HuH-7 (cell line): ENCODE results near the gene EMSY.
"Not testable (repeated sequence)": the region's sequence is repeated elsewhere in the genome, so short reads cannot be mapped to it uniquely, and the experiment has no call there.

Experiments
- DNase-seq: peaks from one replicate; pipeline ENCODE4 v3.0.0; 2011; ENCODE audit warnings: low spot score

The EMSY gene

DNA sequence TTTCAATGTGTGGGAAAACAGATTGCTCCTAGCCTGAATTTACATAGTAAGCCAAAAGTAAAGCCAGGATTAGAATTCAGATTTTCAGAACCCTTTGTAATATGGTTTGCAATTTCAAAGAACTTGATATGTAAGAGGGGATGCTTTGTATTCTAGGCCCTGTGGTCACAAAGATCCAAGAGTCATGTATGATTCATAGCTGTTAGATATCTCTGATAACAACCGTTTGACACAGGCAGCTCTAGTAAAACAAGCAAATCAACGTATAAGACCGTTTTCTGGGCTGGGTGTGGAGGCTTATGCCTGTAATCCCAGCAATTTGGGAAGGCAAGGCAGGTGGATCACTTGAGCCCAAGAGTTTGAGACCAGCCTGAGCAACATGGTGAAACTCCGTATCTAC, 79.6 kb downstream of the EMSY start:
- no peak for DNase-seq

DNA sequence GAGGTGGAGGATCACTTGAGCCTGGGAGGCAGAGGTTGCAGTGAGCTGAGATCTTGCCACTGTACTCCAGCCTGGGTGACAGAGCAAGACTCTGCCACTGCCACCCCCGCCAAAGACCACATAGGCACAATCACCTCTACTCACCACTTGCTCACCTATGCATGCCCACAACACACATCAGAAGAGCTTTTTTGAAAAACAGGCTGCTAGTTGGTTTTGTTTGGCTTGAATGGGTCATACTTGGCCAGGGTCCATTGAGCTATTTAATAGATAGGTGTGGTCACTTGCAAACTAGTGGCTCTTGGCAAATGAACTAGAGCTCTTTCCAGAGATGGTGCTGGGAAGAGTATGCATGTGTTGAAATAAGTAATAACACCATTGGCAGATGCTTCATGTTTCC, 80.1 kb downstream of the EMSY start:
- no peak for DNase-seq

DNA sequence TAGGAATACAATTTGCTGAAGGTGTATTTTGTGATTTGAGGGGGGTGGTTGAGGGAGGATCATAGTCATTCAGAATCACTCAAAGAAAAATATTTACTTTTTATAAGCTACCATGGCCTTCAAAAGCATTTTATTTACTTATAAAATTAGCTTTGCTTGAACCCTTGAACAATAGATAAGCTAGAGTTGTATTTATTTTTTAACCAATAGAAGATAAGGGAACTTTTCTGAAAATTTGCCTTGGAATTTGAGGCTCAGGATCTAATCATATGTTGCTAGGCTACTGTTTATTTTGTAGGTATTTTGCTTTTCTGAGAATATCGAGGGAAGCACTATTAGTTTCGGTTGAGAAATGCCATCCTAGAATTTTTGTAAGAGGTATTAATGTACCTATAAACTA, 82.1 kb downstream of the EMSY start:
- DNase-seq = peak; percentile 29

DNA sequence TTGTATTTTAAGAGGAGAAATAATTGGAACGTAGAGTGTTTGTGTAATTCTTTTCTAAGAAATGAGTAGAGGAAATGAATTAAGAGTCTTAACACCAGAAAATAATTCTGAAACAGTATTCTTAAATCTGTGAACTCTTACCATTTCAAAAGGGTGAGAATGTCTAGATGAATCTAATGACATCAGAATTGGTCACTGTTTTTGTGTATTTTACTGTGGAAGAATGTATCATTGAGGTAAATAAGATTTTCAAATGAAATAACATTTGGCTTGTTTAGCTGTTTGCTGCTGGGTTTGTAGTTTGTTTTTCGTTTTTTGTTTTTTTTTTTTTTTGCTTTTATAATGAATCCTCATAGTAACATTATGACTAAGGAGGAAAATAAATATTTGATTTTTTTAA, 97.6 kb downstream of the EMSY start:
- no peak for DNase-seq

DNA sequence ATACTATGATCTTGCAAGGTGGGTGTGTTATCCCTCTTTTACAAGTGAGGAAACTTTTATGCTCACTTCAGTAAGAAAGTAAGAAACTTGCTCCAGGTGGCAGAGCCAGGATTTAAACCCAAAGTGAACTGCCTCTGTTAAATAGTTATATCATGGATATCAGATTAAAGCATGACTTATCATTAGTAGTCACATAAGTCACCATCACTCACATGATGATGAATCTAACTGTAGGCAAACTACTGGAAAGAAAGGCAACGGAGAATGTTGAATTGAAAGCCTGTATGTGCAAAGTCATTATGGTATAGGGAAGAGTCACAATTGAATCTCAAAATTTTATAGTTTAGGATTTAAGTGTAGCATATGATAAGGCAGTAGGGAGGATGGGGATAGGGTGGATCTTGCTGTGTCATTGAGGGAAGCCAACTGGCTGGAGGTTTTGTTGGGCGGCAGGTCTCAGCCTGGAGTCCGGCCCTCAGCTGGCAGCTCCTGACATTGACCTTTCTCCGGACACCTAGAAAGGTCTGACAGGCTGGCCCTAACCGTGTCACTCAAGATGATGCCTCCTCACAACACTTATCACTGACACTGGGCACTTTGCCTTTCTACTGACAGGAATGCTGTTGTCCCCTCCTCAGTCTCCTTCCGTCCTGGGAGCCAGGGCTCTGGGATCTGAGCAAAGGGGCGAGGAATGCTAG, 98.3 kb downstream of the EMSY start:
- no peak for DNase-seq

DNA sequence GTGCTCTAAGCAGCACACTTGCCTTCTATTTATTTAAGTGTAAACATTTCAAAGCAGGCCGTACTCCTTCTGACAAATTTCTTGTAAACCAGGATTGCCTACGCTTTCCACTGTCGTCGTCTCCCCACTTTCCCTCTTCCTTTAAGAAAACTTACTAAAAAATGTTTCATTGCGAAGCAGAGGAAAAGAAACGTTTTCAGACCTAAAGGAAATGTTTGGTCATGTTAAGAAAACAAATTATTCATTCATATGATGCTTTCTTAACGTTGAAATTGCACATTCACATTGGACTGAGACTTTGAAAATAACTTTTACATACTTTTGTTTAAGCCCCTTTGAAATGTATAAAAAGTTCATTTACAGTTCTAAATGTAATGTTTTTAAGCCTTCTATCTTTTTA, 106.0 kb downstream of the EMSY start:
- no peak for DNase-seq

DNA sequence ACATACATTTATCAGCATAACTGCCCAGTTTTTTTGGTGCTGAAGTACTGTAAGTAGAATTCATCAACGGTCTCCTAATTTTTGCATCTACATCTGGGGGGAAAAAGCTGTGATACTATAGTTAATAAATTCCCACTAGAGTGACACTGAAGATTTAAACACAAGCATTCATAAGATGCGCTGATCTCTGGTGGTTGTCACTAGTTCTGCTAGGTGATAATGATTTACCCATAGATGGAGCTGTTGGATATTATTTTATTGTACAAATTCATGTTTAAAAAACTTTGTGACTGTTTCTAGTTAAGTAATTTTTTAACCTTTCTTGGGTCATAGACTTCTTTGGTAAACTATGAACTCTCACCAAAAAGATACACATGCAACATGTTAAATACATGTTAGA, 106.6 kb downstream of the EMSY start:
- DNase-seq = no peak

DNA sequence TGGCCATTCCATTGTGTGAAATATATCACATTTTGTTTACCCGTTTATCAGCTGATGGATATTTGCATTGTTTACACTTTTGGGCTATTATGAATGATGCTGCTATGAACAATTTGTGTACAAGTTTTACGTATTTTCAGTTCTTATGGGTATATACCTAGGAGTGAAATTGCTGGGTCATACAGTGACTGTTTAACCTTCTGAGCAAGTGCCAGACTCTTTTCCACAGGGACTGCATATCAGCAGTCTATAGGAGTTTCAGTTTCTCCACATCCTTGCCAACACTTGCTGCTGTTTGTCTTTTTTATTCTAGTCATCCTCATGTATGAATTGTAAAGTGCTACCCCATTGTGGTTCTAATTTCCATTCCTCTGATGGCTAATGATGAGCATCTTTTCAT, 108.2 kb downstream of the EMSY start:
- DNase-seq = no peak

DNA sequence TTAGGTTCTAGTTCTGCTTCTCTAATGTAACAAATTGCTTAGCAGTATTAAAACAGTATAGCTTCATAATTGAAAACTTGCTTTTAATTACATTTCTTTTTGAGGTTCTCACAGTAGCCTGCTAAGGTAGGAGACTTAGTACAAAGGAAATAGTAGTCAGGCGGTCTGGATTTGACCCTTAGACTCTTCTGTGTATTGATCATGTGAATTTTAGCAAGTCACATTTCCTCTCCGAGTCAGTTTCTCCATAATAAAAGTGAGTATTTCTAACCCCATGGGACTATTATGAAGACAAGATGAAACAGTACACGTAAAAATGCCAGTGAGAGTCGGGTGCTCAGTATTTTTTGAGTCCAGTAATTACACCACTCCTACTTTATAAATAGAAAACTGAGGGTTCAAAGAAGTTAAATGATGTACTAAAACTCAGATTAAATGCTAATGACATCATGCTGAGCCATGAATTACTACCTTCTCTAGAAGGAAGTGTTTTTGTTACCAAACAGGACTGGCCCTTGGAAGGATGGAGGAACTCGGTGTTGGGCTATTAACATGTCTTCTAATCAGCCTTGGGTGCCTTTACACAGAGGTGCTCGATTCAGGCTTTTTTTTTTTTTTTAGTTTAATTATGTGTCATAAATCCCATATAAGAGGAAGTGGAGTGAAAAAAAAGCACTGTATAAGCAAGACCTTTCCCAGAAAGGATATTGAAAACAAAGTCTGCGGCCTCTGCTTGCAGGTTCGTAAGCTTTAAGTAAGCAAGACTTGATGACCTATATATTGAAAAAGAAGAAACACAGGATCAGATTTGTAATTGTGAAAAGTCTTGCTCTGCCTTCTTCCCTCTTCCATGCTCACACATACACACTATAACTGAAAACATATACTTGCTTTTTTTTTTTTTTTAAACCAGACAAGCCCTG, 109.0 kb downstream of the EMSY start:
- DNase-seq = no peak

DNA sequence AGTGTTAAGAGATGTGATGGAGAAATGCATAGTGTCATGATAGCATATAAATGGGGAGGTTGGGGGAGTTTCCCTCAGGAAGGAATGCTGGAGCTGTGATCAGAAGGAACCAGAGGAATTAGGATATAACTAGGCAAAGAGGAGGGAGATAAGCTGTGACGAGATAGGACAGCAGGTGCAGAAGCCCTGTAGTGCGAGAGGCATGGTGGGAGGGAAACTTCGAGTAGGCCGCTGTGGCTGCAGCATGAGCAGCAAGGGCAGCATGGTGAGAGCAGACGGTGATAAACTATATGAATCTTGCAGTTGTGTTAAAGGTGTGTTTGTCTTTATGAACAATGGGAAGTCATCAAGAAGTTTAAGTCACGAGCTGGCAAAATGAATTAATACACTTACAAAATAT, 109.9 kb downstream of the EMSY start:
- no peak for DNase-seq

DNA sequence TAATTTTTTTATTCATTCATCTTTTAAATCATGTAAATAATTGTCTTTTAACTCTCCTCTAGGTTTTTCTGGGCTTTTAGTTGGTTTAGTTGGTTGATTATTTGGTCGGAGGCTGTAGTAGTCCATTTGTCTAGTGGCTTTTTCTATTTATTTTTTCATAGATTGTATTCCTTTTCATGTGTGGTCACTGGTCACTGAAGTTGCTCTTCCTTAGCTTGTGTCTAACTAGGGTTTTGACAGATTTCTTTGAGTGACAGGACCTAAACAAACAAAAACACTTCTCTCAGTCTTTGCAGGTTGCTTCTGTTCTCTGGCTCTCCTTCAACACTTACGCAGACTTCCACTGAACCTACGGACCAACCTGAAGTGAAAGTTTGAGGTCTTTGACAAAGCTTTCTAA, 112.6 kb downstream of the EMSY start:
- no peak for DNase-seq

DNA sequence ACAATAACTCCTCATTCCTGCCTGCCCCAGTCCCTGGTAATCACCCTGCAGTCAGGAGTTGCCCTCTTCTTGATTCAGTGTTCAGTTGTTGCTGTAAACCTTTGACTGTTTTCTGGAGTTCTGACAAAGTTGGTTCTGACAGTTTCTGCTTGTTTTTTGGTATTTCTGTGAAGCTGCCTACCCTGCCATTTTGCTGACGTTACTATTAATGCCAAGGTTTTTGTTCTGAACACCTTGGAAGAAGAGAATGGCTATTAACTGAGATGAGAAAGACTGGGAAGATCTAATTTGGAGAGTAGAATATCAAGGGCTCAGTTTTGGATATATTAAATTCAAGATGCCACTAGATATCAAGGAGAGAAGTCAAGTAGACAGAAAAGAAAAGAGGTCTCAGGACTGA, 113.7 kb downstream of the EMSY start:
- no peak for DNase-seq

DNA sequence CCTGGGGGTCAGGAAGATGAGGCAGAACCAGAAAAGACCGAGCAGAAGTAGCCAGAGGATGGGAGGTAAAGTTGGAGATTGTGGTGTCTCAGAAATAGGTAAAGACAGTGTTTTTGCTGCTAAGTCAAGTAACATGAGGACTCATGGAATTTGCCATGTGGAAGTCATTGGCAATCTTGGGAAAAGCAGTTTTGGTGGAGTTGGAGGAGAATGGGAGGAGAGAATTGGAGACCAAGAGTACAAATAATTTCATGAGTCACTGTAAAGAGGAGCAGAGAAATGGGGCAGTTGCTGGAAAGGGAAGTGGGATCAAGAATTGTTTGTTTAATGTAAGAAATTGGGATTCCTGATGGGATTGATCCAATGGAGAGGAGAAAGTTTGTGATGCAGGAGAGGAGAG, 114.1 kb downstream of the EMSY start:
- no peak for DNase-seq

DNA sequence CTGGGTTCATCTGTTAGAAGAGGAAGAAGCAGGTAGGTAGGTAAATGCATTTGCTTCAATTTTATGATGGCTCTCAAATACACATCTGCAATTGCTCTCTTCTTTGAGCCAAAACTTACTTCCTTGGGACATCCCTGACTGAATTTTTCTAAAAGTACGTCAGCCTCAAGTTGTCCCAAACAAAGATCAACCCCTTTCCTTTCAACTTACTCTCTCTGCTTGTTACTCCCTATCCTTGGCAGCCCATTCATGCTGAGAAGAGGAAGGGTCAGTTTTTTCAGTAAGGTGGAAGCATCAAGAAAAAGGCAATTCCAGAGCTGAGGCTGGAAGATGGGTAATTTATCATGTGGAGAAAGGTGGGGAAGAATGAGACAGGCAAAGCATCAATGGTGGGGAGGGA, 114.5 kb downstream of the EMSY start:
- DNase-seq = no peak

DNA sequence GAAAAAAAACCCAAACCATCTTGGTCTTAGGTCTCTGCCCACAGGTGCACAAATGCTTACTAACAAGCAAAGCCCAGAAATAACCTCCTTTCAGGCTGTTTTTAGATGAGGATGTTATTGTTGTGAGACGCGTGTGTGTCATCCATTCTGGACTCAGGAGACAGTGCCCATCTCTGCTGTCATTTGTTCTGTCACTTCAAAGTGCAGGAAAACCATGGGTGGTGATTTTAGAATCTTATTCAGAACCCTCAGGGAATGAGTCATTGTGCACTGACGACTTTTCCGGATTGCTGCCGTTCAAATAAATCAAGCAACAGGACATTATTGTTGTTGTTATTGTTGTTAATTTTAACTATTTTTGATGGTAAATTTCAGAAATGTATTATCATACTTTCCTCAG, 115.4 kb downstream of the EMSY start:
- no peak for DNase-seq

DNA sequence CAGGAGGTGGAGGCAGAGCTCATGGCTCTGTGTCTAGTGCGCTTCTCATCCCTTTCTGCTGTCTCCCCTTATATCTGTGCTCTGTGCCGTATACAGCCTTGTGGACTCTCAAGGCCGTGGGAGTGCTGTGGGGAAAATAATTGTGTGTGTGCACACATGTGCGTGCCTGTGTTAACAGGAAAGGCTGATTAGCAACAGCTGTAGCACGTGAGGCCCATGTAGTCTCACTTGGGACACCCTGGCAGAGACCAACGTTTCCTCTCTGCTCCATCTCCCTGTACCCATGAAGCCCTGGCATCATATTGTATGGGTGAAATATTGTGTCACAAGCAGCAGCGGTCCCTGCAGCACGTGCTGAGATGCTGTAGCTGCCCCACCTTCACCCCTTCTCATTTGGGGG, 116.4 kb downstream of the EMSY start:
- DNase-seq = no peak

DNA sequence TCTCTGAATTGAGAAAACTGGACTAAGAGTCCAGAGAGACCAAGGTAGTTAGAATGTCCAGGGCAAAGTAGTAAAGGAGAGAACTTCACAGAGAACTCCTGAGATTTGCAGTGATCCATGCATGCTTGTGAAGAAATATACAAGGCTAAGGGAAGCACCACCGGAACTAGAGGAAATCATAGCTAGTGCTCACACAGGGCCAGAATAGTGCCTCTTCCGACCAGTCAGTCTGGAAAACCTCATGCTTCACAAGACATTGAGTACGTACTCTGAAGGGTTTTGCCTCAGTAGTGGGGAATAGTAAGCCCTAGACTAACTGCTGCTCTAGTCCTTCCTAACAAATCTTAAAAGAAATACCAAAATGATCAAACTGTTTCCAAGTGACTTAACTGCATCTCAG, 117.7 kb downstream of the EMSY start:
- DNase-seq = no peak

DNA sequence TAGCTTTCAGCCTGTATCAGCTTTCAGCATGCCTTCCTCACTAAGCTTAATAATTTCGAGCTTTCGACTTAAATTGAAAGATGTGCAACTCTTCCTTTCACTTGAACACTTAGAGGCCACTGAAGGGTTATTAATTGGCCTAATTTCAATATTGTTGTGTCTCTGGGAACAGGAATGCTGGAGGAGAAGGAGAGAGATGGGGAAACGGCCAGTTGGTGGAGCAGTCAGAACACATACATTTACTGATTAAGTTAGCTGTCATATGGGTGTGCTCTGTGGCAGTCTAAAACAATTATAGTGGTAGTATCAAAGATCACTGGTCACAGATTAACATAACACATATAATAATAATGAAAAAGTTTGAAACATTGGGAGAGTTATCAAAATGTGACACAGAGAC, 119.5 kb downstream of the EMSY start:
- no peak for DNase-seq

DNA sequence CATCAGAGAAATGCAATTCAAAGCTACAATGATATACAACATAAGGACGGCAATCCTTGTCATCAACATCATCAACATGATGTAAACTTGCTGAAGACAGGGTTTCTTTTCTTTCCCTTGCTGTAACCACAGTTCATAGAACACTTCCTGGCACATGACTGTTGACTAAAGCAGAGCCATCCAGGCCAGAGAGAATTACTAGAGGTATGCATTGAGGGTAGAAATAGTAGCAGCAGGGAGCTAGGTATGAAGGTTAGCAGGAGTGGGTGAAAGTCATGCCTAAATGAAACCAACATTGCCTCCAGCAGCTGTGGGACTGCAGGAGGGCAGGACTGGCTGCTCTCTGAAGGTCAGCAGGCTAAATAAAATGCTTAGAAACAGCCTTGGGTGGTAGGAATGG, 122.0 kb downstream of the EMSY start:
- no peak for DNase-seq

DNA sequence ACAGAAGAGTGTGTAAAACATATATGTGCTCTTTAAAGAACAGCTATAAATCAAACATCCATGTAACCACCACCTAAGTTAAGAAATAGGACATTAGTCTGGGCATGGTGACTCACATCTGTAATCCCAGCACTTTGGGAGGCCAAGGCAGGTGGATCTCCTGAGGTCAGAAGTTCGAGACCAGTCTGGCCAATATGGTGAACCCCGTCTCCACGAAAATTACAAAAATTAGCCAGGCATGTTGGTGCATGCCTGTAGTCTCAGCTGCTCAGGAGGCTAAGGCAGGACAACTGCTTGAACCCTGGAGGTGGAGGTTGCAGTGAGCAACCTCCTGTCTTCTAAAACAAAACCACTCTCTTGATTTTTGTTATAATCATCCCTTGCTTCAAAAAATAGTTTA, 122.4 kb downstream of the EMSY start:
- DNase-seq = no peak

DNA sequence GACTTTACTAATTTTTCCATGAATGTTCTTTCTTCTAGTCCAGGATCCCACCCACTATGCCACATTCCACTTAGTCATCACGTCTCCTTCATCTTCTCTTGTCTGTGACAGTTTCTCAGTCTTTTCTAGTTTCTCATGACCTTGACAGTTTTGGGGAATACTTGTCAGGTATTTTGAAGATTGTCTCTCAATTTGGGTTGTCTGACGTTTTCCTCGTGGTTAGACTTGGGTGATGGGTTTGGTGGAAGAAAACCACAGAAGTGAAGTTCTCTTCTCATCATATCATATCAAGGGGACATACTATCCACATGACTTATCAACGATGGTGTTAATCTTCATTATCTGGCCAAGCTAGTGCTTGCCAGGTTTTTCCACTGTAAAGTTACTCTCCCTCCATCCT, 123.3 kb downstream of the EMSY start:
- no peak for DNase-seq

DNA sequence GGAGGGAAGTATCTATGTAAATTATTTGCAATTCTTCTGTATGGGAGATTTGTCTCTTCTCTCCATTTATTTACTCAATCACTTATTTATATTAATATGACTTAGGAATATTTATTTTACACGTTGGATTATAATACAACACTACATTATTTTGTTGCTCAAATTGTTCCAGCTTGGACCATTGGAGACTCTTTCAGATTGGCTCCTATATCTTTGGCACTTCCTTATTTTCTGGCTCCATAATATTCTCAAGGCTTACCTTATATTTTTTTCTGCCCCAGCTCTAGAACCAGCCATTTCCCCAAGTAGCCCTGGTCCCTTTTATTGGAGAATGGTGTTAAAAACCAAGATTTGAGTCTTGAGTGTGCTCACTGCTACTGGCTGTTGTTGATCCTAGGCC, 123.8 kb downstream of the EMSY start:
- DNase-seq = no peak

DNA sequence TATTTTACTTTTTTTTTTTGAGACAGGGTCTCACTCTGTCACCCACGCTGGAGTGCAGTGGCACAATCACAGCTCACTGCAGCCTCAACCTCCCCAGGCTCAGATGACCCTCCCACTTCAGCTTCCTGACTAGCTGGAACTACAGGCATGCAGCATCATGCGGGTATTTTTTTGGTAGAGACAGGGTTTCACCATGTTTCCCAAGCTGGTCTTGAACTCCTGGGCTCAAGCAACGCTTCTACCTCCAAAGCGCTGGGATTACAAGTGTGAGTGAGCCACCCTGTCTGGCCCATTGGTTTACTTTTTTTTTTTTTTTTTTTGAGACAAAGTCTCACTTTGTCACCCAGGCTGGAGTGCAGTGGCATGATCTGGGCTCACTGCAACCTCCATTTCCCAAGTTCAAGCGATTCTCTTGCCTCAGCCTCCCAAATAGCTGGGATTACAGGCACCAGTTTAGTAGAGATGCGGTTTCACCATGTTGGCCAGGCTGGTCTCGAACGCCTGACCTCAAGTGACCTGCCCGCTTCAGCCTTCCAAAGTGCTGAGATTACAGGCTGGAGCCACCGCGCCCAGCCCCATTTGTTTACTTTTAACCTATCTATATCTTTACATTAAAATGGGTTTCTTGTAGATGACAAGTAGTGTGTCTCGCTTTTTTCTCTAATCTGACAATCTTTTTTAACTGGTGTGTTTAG, 127.5 kb downstream of the EMSY start:
- DNase-seq = not testable (repeated sequence)
